ENCODE results near the gene MAB21L4.
"Not testable (repeated sequence)": the region's sequence is repeated elsewhere in the genome, so short reads cannot be mapped to it uniquely, and the experiment has no call there.

The MAB21L4 gene

GRCh38 chr2:240858871-240859270 lies 37.1 kb downstream of the MAB21L4 start:
- DNase-seq (ENCODE audit: low read depth in 2 of 2), result no peak

GRCh38 chr2:240858321-240858720 lies 37.6 kb downstream of the MAB21L4 start:
- DNase-seq (ENCODE audit: low read depth in 2 of 2), result no peak

GRCh38 chr2:240857039-240858008 lies 38.6 kb downstream of the MAB21L4 start:
- no peak for DNase-seq (ENCODE audit: low read depth in 2 of 2)

- DNase-seq (ENCODE audit: low read depth in 2 of 2), result no peak
Observed at GRCh38 chr2:240856151-240856980, 39.6 kb downstream of the MAB21L4 start.

- DNase-seq (ENCODE audit: low read depth in 2 of 2), result no peak
Observed at GRCh38 chr2:240855670-240856069, 40.3 kb downstream of the MAB21L4 start.

GRCh38 chr2:240852671-240853314 lies 43.2 kb downstream of the MAB21L4 start:
- DNase-seq (ENCODE audit: low read depth in 2 of 2), result no peak

- DNase-seq (ENCODE audit: low read depth in 2 of 2), result peak; percentile 79 to 80
Observed at GRCh38 chr2:240851078-240851991, 44.6 kb downstream of the MAB21L4 start.

GRCh38 chr2:240850756-240851077 lies 45.2 kb downstream of the MAB21L4 start:
- no peak for DNase-seq (ENCODE audit: low read depth in 2 of 2)

GRCh38 chr2:240850026-240850425 lies 45.9 kb downstream of the MAB21L4 start:
- no peak for DNase-seq (ENCODE audit: low read depth in 2 of 2)

GRCh38 chr2:240848900-240849680 lies 46.9 kb downstream of the MAB21L4 start:
- no peak for DNase-seq (ENCODE audit: low read depth in 2 of 2)

- DNase-seq (ENCODE audit: low read depth in 2 of 2), result no peak
Observed at GRCh38 chr2:240847817-240848216, 48.1 kb downstream of the MAB21L4 start.

GRCh38 chr2:240846873-240847595 lies 48.9 kb downstream of the MAB21L4 start:
- DNase-seq (ENCODE audit: low read depth in 2 of 2), result no peak

GRCh38 chr2:240846309-240846708 lies 49.6 kb downstream of the MAB21L4 start:
- DNase-seq (ENCODE audit: low read depth in 2 of 2), result not testable (repeated sequence)

- no peak for DNase-seq (ENCODE audit: low read depth in 2 of 2)
Observed at GRCh38 chr2:240840435-240841060, 55.4 kb downstream of the MAB21L4 start.

- no peak for DNase-seq (ENCODE audit: low read depth in 2 of 2)
Observed at GRCh38 chr2:240839152-240840143, 56.5 kb downstream of the MAB21L4 start.

GRCh38 chr2:240837621-240838020 lies 58.3 kb downstream of the MAB21L4 start:
- no peak for DNase-seq (ENCODE audit: low read depth in 2 of 2)

GRCh38 chr2:240836781-240837467 lies 59.0 kb downstream of the MAB21L4 start:
- no peak for DNase-seq (ENCODE audit: low read depth in 2 of 2)
